ENCODE results near the gene GORAB. TPM values are rescaled to one million over a fixed set of nuclear protein-coding genes. Genes with fewer than 3 reads are reported as not detected.

GORAB gene
- polyA plus RNA-seq, 2 of the 4 experiments (the other 2 are of a cell fraction), result 7.5 to 15.1 TPM

DNA sequence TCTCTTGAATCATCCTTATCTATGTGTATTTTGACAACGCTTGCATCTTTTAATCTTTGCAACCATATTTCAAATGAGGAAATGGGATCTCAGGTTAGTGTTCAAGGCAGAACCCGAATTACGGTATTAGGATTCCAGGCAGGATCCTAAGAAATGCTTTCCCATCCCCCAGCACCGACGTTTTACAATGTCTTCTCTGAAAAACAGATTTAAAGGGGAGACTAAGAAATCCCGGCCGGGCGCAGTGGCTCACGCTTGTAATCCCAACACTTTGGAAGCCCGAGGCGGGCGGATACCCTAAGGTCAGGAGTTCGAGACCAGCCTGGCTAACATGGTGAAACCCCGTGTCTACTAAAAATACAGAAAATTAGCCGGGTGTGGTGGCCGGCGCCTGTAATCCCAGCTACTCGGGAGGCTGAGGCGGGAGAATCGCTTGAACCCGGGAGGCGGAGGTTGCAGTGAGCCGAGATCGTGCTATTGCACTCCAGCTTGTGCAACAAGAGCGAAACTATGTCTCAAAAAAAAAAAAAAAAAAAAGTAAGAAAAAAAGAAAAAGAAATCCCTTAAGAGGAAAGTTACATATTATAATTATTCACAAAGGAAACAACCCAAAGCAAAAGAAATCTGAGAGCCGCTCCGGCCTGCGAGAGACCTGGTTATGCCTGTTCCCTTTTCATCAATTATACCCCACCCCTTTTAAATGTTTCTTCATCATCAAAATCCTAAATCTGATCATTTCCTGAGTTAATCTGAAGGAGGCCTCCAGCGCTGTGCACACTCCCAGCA lies 801 bp upstream of the GORAB start:
- peak; percentile 72 for FAIRE-seq
- peak overlapping the region; percentile 79 for H3K4me2 ChIP-seq
- 8% methylated on average over 27 of the region's 29 CpGs for WGBS (ENCODE audit: missing lambda C conversion rate)
- H3K4me1 ChIP-seq, result peaks cover 6% of the 10 kb centered on the region; the same call in 2 of the 3 replicates
- no peaks in the 10 kb centered on the region for H3K9me3 ChIP-seq
- peak in 1 of 2 experiments; percentile 10 for DNase-seq (ENCODE audit: low read depth in 1 of 2, low spot score in 1 of 2)
- peak overlapping the region; percentile 86 to 96 for H3K27ac ChIP-seq
- H3K4me3 ChIP-seq, result peak overlapping the region; percentile 71
- ChIA-PET CTCF (no interaction called here), POLR2A (interaction anchor here (0.6 to 1.3 kb wide), 4 partner anchors 11 to 457 kb away, joined by 3 to 6 read pairs (median 4); partner anchors contain the start of gene KIFAP3)
- 0 out of 2 replicates have a peak, but pooled peaks have one; percentile 84 for TF ChIP-seq CHD4 (IDR thresholded peaks at IDR 0.05; ENCODE audit: borderline replicate concordance)
- no peak for TF ChIP-seq KDM1A (IDR thresholded peaks at IDR 0.05; ENCODE audit: low read depth)
- ATAC-seq, result no peak; a peak in 1 of 6 replicates

DNA sequence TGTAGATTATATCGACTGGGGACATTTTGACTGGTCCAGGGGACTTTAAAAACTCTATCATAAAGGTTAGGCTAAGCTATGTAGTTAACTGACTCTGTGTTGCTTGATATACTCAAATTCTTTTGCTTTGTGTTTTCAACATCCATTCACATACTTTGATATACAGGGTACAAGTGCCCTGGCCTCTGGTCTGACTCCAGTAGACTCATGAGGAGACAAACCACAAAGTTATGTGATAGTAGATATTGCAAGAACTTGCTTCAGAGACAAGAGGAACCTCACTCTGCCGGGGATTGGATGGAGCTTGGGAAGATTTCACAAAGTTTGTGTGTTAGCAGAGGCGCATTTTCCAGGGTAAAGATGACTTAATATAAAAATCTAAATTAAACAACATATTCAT lies 1.3 kb downstream of the GORAB start:
- ATAC-seq (no peak), FAIRE-seq (no peak), DNase-seq (ENCODE audit: low read depth in 1 of 2, low spot score in 1 of 2) (no peak)
- POLR2A ChIA-PET, result no interaction called here
- Histone ChIP-seq H3K4me2 (peak overlapping the region; percentile 80), H3K27ac (peak overlapping the region in 1 of 2 experiments; percentile 96; a peak in 2 of 6 replicates), H3K4me3 (peak overlapping the region; percentile 71), H3K4me1 (peaks cover 15% of the 10 kb centered on the region), H3K9me3 (no peaks in the 10 kb centered on the region)
- TF ChIP-seq POLR2AphosphoS2 (conservative IDR thresholded peaks at IDR 0.05; ENCODE audit: low read length) (no peak), JUN (IDR thresholded peaks at IDR 0.05) (no peak), RARB (CRISPR knock-in tag; IDR thresholded peaks at IDR 0.05) (no peak), EHF (CRISPR knock-in tag; IDR thresholded peaks at IDR 0.05) (no peak), JUNB (IDR thresholded peaks at IDR 0.05) (no peak), MAX (IDR thresholded peaks at IDR 0.05) (no peak), RCOR1 (IDR thresholded peaks at IDR 0.05; ENCODE audit: low read depth, low read length) (no peak), RFX5 (IDR thresholded peaks at IDR 0.05) (no peak), RNF2 (IDR thresholded peaks at IDR 0.05; ENCODE audit: borderline replicate concordance, low read depth) (no peak), BHLHE40 (IDR thresholded peaks at IDR 0.05; ENCODE audit: low read depth, low read length) (no peak), KDM5A (IDR thresholded peaks at IDR 0.05) (no peak)
- TF ChIP-seq, protein P1, sequence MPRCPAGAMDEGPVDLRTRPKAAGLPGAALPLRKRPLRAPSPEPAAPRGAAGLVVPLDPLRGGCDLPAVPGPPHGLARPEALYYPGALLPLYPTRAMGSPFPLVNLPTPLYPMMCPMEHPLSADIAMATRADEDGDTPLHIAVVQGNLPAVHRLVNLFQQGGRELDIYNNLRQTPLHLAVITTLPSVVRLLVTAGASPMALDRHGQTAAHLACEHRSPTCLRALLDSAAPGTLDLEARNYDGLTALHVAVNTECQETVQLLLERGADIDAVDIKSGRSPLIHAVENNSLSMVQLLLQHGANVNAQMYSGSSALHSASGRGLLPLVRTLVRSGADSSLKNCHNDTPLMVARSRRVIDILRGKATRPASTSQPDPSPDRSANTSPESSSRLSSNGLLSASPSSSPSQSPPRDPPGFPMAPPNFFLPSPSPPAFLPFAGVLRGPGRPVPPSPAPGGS (IDR thresholded peaks at IDR 0.05), result no peak
- TF ChIP-seq, protein P2, sequence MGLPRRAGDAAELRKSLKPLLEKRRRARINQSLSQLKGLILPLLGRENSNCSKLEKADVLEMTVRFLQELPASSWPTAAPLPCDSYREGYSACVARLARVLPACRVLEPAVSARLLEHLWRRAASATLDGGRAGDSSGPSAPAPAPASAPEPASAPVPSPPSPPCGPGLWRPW (IDR thresholded peaks at IDR 0.05), result no peak
- WGBS (ENCODE audit: missing lambda C conversion rate), result 76% methylated on average over 3 of the region's 3 CpGs
- CTCF ChIA-PET, result no interaction called here

DNA sequence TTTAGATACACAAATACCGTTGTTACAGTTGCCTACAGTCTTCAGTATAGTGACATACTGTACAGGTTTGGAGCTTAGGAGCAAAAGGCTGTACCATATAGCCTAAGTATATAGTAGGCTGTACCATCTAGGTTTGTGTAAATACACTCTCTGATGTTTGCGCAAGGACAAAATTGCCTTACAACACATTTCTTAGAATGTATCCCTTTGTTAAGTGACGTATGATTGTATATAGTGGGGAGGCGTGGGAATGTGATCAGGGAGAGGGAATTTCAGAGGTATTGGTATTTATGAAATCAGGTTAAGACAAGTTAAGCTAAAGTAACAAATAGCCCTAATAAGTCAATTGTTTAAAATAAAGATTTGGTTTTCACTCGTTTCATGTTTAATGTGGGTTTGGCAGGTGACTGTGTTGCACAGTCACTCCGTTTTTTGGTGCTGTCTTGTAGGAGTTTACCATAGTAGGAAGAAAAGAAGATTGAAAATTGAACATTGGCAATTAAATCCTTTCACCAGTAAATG lies 2.7 kb downstream of the GORAB start:
- ChIA-PET POLR2A (no interaction called here), CTCF (no interaction called here)
- Histone ChIP-seq H3K4me1 (peaks cover 21% of the 10 kb centered on the region), H3K27ac (no peak overlapping the region), H3K9me3 (no peaks in the 10 kb centered on the region), H3K4me3 (no peak overlapping the region), H3K4me2 (no peak overlapping the region)
- TF ChIP-seq PBX3 (IDR thresholded peaks at IDR 0.05) (no peak), REST (IDR thresholded peaks at IDR 0.05) (no peak), MYC (IDR thresholded peaks at IDR 0.05; ENCODE audit: borderline replicate concordance, low read length) (no peak), POLR2A (IDR thresholded peaks at IDR 0.05; ENCODE audit: low read length) (no peak), NR3C1 (IDR thresholded peaks at IDR 0.05) (no peak), BHLHE40 (IDR thresholded peaks at IDR 0.05; ENCODE audit: low read depth, low read length) (no peak), CBX2 (IDR thresholded peaks at IDR 0.05; ENCODE audit: borderline replicate concordance, low read depth) (no peak)
- TF ChIP-seq, protein P3, sequence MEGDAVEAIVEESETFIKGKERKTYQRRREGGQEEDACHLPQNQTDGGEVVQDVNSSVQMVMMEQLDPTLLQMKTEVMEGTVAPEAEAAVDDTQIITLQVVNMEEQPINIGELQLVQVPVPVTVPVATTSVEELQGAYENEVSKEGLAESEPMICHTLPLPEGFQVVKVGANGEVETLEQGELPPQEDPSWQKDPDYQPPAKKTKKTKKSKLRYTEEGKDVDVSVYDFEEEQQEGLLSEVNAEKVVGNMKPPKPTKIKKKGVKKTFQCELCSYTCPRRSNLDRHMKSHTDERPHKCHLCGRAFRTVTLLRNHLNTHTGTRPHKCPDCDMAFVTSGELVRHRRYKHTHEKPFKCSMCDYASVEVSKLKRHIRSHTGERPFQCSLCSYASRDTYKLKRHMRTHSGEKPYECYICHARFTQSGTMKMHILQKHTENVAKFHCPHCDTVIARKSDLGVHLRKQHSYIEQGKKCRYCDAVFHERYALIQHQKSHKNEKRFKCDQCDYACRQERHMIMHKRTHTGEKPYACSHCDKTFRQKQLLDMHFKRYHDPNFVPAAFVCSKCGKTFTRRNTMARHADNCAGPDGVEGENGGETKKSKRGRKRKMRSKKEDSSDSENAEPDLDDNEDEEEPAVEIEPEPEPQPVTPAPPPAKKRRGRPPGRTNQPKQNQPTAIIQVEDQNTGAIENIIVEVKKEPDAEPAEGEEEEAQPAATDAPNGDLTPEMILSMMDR (IDR thresholded peaks at IDR 0.05), result no peak
- TF ChIP-seq, protein P1 (IDR thresholded peaks at IDR 0.05), result no peak
- ATAC-seq (no peak), DNase-seq (ENCODE audit: low read depth in 1 of 2, low spot score in 1 of 2) (no peak), FAIRE-seq (no peak)
- 93% methylated on average over 6 of the region's 6 CpGs for WGBS (ENCODE audit: missing lambda C conversion rate)
